NCI-H510A treated with DMSO at 0.1 percent for 48 hours (cell line): Measurements from ENCODE around the gene ANKRD16.
"Not testable (repeated sequence)": the region's sequence is repeated elsewhere in the genome, so short reads cannot be mapped to it uniquely, and the experiment has no call there.

Experiments used
- DNase-seq: peaks from one replicate; lab custom pipeline; 2025; lab: John Stamatoyannopoulos, UW

Gene ANKRD16

GRCh38 chr10:5876181-5876768, 13.4 kb downstream of the ANKRD16 start:
- DNase-seq: no peak

- peak; percentile 40 for DNase-seq
Measured at GRCh38 chr10:5873515-5873995, 16.1 kb downstream of the ANKRD16 start.

GRCh38 chr10:5871596-5871995, 18.1 kb downstream of the ANKRD16 start:
- no peak for DNase-seq

GRCh38 chr10:5869156-5869555, 20.5 kb downstream of the ANKRD16 start:
- no peak for DNase-seq

- not testable (repeated sequence) for DNase-seq
Measured at GRCh38 chr10:5868383-5868782, 21.3 kb downstream of the ANKRD16 start.

GRCh38 chr10:5867091-5867615, 22.5 kb downstream of the ANKRD16 start:
- peak; percentile 4 for DNase-seq

GRCh38 chr10:5866451-5867081, 23.1 kb downstream of the ANKRD16 start:
- not testable (repeated sequence) for DNase-seq

- DNase-seq: not testable (repeated sequence)
Measured at GRCh38 chr10:5862981-5863685, 26.6 kb downstream of the ANKRD16 start.

- no peak for DNase-seq
Measured at GRCh38 chr10:5862360-5862961, 27.2 kb downstream of the ANKRD16 start.

- no peak for DNase-seq
Measured at GRCh38 chr10:5860066-5860465, 29.6 kb downstream of the ANKRD16 start.

GRCh38 chr10:5858811-5859210, 30.9 kb downstream of the ANKRD16 start:
- no peak for DNase-seq

- no peak for DNase-seq
Measured at GRCh38 chr10:5856701-5857004, 33.0 kb downstream of the ANKRD16 start.

GRCh38 chr10:5855979-5856700, 33.6 kb downstream of the ANKRD16 start:
- DNase-seq: no peak

- DNase-seq: no peak
Measured at GRCh38 chr10:5854131-5854475, 35.6 kb downstream of the ANKRD16 start.

- DNase-seq: not testable (repeated sequence)
Measured at GRCh38 chr10:5846667-5847066, 43.0 kb downstream of the ANKRD16 start.

- DNase-seq: no peak
Measured at GRCh38 chr10:5844345-5845055, 45.2 kb downstream of the ANKRD16 start.

GRCh38 chr10:5843686-5844344, 45.9 kb downstream of the ANKRD16 start:
- no peak for DNase-seq

- no peak for DNase-seq
Measured at GRCh38 chr10:5841965-5842364, 47.7 kb downstream of the ANKRD16 start.

GRCh38 chr10:5840314-5841307, 49.1 kb downstream of the ANKRD16 start:
- no peak for DNase-seq

GRCh38 chr10:5836181-5836580, 53.5 kb downstream of the ANKRD16 start:
- not testable (repeated sequence) for DNase-seq
